GM10847 (cell line): ENCODE results near the gene TULP1.

Experiments
- POLR2A ChIP-seq: IDR thresholded peaks from 2 replicates; pipeline ENCODE4 v1.6.1; 2011; ENCODE audit not compliant: insufficient read length; ENCODE audit errors: extremely low read depth

TULP1 gene

DNA sequence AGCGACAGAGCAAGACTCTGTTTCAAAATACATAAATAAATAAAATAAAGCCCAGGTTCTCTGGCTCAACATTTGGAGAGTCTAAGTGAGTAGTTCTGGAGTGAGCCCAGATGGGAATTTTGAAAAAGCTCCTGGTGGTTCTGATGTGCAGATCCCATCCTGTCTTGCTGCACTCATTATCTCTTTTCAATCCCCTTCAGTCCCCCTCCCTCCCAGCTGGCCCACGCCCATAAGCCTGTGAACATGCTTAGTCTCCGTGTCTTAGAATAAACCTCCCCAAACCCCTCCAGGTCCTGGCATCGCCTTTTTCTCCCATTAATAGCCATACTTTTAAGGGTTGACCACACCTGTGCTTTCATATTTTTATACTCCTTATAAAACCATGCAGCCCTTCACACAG, 19.4 kb upstream of the TULP1 start:
- TF ChIP-seq POLR2A, result no peak

DNA sequence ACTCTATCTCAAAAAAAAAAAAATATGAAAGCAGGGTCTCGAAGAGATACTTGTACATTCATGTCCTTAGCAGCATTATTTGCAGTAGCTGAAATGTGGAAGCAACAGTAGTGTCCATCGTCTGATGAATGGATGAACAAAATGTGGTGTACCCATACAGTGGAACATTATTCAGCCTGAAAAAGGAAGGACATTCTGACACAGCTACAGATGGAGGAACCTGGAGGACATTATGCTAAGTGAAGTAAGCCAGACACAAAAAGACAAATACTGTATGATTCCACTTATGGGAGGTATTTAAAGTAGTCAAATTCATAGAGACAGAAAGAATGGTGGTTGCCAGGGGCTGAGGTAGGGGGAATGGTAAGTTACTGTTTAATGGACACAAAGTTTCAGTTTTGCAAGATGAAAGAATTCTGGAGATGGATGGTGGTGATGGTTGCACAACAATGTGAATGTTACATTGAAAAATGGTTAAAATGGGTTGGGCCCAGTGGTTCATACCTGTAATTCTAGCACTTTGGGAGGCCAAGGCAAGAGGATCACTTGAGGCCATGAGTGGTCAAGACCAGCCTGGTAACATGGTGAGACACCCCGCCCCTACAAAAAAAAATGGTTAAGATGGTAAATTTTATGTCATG, 11.8 kb upstream of the TULP1 start:
- no peak for TF ChIP-seq POLR2A

DNA sequence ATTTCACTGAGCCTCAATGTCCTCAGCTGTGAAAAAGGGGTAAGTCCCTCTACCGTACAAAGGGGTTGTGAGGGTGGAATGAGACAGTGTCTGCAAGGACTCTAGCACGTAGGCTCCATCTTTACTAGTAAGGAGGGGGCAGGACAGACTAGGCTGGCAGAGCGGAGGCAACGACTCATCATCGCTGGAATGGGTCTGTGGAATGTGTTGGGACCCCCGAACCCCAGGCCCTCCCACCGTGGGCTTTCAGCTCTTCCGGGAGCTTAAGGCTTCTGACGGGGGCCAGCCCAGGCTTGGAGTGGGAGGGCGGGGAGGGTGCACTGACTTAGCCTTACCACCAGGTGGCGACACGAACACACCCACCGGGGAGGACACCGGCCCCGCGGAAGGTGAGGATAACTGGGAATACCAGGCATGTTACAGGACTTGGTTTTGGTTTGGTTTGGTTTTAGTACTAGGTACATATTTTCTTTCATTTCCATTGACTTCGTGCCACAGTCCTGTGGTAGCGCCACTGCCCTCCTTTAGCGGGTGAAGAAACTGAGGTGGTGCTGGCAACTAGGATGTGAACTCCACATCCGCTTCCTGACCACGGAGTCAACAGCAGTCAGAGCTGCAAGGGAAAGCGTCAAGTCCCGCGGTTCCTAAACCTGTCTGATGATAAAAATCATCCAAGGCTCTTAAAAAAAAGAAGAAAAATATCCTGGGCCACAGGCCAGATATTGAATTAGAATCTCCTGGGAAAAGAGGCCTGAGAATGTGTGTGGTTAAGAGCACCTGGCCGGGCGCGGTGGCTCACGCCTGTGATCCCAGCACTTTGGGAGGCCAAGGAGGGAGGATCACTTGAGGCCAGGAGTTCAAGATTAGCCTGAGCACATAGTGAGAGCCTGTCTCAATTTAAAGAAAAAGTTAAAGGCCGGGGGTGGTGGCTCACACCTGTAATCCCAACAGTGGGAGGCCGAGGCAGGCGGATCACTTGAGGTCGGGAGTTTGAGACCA, 10.3 kb upstream of the TULP1 start:
- no peak for TF ChIP-seq POLR2A

DNA sequence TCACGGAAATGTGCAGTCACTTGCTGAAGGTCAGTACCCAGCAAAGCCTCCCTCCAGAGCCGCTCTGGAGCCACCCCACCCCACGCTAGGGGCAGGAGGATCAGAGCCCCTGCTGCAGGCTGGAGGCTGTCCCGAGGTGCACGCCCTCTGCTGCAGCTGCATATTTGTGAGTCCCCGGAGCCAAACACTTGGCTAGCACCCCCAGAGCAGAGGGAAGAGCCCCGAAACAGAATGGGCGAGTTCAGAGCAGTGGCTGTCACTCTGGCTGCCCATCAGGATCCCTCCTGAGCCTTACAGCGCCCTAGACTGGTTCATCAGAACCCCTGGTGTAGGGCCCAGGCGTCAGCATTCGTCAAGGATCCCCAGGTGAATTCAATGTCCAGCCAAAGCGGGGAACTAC, 9.5 kb upstream of the TULP1 start:
- no peak for TF ChIP-seq POLR2A

DNA sequence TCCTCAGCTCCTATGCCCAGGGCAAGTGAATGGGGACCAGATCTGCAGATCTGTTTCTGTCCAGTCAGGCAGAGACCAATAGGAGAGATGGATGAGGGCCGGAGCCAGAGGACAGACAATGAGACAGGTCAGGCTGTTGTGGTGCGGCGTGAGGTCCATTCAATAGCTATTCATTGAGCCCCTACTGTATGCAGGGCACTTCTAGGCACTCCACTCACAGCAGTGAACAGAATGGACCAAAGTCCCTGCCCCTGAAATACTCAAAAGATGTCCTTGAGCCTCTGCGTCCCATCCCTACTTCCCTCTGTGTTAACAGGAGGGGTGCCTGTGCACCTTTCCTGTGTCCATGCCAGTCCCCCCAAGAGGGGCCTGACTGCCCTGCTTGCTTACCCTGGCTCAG, 8.5 kb upstream of the TULP1 start:
- TF ChIP-seq POLR2A, result no peak

DNA sequence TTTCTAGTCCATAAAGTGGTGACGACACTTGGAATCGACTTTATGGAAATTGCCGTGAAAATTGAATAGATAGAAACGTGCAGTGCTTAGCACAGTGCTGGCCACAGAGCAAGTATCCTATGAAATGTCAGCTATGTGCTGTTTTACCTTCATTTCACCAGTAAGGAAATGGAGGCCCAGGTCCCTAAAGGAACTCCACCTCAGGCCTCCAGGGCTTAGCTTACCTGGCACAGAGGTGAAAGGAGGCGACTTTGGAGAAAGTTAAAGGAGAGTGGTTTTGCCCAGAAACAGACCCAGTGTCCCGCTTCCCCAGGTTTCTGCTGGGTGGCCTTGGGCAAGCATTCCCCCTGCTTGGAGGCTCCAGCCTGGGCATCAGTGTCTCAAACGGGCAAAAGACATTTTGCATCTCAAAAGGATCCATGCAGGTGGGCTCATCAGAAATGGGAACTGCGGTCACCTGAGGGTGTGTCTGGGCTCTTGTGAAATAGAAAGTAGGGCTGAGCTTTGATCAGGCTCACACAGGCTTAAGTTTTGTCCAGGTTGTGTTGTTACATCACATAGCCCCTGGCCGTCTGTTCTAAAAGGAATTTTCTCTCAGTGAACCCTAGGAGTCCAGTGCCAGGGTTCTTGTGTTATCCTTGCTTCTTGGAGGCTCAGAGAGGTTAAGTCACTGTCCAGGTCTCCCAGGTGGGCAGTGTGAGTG, 6.8 kb upstream of the TULP1 start:
- no peak for TF ChIP-seq POLR2A

DNA sequence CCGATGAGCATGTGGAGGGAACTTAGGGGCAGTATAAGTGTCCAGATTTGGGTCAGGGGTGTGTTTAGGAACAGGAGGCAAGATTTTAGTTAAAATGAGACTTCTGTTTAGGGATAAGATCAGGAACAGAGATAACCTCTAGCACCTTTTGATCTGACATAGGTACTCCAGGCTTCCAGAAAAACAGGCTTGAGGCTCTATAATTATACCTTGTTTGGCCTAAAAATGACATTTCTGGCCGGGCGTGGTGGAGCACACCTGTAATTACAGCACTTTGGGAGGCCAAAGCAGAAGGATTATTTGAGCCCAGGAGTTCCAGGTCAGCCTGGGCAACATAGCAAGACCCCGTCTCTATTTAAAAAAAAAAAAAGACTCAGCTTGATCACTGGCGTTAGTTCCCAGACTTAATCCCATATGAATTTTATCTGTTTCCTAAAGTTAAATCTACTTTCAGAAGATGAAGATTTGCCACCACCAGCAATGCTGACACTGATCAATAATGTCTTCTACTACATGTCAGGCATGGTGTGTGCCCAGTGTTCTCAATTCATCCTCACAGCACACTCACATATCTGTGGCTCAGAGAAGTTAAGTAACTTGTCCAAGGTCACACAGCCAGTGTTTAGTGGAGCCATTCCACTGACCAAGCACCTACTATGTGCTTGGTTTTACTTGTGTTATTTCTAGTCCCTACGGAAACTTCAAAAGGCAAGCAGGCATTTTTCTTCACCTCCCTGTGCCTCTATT, 6.0 kb upstream of the TULP1 start:
- TF ChIP-seq POLR2A, result no peak

DNA sequence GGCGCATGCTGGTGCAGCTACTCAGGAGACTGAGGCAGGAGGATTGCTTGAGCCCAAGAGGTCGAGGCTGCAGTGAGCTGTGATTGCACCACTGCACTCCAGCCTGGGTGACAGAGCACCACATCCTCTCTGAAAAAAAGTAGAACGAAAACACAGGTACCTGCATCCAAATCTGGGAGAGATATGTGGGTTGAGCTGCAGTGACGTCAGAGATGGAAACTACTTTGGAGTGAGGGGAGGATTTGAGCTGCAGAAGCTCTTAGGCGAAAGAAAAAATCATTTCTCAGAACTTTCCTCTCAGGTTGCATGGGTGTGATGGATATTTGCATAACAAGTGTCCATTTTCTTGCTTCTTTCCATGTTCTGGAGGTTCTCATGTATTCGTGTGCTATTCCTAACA, 4.0 kb upstream of the TULP1 start:
- no peak for TF ChIP-seq POLR2A

DNA sequence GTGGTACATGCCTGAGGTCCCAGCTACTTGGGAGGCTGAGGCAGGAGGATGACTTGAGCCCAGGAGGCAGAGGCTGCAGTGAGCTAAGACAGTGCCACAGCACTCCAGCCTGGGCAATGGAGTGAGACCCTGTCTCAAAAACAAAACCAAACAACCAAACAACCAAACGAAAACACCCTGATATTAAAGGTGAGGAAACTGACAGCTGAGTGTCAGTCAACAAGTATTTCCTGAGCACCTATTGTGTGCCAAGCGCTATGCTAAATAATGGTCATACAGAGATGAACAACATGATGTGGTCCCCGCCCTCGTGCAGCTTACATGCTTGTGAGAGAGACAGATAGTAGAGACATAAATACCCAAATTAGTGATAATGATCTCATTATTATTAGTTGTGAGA, 1.9 kb upstream of the TULP1 start:
- no peak for TF ChIP-seq POLR2A

DNA sequence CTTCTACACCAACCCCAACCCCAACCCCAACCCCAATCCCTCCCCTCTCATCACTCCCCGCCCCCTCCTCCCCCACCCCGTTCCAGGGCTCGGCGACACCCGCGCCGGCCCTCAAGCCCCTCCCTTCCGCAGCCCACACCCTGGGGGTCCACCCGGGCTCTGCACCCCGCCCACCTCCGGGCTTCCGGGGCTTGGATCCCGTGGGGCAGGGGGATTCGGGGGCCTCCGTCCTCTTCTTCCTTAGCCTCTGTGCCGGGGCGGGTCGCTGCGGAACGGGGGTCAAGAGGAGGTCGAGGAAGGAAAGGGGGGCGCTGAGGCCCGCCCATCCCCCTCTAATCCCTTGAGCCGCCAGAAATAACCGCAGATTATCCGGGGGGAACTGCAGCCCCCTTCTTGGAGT, 690 bp downstream of the TULP1 start:
- TF ChIP-seq POLR2A, result no peak

DNA sequence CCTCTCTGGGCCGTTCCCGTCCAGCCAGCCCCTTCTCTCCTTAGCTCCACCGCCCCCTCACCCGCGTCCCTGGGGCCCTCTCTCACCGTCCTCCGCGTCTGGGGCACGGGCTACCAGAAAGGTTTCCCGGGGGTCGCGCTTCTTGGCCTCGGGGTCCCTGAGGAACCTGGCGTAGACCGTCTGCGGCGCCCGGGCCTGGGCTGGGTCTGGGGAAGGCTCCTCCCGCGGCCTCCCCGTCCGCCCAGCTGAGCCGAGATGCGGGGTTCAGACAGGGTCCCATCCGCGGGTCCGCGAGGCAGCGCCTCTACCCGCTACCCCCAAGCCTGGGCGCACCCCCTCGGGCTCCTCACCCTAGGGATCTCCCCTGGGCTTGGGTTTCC, 1.1 kb downstream of the TULP1 start:
- TF ChIP-seq POLR2A, result no peak

DNA sequence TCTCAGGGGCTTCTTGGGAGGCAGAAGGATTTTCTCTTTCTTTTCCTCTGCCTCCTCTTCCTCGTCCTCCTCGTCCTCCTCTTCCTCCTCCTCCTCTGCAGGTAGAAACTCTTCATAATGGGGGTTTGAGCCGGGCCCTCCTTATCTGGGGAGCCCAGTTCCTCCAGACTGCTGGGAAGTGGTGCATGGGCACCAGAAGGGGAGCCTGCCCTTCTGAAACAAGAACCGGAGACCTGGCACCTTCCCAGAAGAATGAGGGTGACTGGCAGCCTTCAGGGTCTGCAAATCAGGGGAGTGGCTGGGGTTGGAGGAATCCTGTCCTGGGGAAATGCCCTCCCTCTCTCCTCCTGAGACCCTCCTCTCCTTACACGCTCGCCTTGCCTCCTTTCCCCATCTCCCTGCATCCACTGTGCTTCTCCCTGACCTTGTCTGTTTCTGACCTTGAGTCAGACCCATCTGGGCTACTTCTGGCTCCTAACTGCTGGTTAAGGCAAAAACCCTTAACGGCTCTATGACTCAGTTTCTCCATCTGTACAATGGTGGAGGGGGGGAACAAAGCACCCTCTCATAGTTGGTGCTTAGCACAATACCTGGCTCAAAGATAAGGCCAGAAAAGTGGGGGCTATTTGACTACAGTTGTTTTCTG, 1.7 kb downstream of the TULP1 start:
- no peak for TF ChIP-seq POLR2A

DNA sequence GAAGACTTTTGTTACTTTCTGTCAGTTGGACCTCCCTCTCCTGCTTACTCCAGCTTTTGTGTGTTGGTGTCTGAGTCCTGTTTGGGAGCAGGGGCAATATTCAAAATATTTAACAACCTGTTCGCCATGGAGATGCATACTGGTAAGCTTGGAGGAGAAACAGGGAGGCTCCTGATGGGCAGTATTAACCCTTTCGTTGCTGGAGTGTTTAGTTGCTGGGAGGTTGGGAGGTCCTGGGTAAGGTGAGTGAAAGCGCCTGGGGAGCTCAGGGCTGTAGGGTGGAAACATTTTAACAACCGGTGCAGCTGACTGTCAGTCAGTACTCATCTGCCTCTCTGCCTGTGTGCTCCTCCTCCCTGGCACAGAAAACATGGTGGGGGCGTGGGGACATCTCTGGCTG, 4.2 kb downstream of the TULP1 start:
- no peak for TF ChIP-seq POLR2A

DNA sequence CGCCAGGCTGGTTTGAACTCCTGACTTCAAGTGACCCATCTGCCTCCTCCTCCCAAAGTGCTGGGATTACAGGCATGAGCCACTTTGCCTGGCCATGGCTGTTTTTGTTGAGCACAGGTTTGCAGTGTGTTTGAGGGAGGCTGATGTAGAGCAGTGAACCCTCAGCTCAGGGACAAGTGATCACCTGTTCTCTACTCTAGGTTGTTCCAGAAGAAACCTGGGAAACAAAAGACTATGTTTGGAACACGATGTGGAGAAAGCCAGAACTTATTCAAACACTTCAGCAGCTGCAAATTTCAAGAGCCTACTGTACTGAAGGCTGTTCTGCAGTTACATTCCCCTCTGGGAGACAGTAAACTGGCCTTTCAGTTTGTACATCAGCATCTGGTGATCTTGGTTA, 4.7 kb downstream of the TULP1 start:
- no peak for TF ChIP-seq POLR2A

DNA sequence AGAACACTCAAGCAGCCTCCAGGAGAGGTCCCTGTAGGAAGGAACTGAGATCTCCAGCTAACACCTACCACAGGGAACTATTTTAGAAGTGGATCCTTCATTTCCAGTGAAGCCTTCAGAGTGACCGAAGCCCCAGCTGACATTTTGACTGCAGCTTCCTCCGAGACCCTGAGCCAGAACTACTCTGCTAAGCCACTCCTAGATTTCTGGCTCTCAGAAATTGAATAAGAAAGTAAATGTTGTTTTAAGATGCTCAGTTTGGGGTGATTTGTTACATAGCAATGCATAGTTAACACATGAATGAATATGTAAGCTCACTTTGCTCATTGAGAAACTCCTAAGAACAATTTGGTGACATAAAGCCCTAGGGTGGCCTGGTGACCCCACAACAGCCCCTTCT, 5.5 kb downstream of the TULP1 start:
- no peak for TF ChIP-seq POLR2A

DNA sequence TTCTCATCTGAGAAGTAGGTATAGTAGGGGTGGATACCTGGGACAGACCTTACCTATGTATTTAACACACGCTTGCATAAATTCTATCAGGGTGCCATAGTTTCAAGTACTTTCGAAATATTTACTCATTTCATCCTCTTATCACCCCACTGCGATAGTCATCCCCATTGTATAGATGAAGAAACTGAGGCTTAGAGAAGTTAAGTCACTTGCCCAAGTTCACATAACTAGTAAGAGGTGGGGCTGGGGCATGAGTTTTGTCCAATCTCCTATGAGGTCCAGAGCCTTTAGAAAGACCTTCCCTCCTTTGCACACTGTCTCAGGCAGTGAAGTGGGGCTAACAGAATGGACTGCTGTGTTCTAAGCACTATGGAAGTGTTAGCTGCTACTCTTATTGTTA, 6.2 kb downstream of the TULP1 start:
- no peak for TF ChIP-seq POLR2A
